ENCODE measurements around the gene PALD1. TPM values are rescaled to one million over a fixed set of nuclear protein-coding genes. Genes with fewer than 3 reads are reported as not detected.

PALD1 gene
- total and polyA plus RNA-seq, 2 experiments from 2014 or later = 11.9 to 58.2 TPM

DNA sequence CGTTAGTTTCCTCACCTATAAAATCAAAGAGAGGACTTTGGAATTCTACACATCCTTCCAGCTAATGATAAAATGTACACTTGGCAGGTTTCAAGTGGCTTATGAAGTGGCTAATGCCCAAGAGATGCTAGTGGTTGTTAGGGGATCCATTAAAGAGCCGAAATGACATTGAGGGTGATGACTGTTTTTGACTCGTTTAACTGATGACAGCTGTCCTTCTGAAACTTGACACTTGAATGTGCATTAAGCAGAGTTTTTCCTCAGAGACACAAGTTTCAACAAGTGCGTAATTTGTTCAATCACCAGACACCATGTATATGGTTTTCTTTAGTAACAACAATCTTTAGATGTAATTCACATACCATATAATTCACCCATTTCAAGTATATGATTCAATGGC, 125.5 kb downstream of the PALD1 start (continued):
- TF ChIP-seq, protein P1, sequence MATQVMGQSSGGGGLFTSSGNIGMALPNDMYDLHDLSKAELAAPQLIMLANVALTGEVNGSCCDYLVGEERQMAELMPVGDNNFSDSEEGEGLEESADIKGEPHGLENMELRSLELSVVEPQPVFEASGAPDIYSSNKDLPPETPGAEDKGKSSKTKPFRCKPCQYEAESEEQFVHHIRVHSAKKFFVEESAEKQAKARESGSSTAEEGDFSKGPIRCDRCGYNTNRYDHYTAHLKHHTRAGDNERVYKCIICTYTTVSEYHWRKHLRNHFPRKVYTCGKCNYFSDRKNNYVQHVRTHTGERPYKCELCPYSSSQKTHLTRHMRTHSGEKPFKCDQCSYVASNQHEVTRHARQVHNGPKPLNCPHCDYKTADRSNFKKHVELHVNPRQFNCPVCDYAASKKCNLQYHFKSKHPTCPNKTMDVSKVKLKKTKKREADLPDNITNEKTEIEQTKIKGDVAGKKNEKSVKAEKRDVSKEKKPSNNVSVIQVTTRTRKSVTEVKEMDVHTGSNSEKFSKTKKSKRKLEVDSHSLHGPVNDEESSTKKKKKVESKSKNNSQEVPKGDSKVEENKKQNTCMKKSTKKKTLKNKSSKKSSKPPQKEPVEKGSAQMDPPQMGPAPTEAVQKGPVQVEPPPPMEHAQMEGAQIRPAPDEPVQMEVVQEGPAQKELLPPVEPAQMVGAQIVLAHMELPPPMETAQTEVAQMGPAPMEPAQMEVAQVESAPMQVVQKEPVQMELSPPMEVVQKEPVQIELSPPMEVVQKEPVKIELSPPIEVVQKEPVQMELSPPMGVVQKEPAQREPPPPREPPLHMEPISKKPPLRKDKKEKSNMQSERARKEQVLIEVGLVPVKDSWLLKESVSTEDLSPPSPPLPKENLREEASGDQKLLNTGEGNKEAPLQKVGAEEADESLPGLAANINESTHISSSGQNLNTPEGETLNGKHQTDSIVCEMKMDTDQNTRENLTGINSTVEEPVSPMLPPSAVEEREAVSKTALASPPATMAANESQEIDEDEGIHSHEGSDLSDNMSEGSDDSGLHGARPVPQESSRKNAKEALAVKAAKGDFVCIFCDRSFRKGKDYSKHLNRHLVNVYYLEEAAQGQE (IDR thresholded peaks at IDR 0.05; ENCODE audit: unreplicated experiment) = no peak
- TF ChIP-seq, protein P2, sequence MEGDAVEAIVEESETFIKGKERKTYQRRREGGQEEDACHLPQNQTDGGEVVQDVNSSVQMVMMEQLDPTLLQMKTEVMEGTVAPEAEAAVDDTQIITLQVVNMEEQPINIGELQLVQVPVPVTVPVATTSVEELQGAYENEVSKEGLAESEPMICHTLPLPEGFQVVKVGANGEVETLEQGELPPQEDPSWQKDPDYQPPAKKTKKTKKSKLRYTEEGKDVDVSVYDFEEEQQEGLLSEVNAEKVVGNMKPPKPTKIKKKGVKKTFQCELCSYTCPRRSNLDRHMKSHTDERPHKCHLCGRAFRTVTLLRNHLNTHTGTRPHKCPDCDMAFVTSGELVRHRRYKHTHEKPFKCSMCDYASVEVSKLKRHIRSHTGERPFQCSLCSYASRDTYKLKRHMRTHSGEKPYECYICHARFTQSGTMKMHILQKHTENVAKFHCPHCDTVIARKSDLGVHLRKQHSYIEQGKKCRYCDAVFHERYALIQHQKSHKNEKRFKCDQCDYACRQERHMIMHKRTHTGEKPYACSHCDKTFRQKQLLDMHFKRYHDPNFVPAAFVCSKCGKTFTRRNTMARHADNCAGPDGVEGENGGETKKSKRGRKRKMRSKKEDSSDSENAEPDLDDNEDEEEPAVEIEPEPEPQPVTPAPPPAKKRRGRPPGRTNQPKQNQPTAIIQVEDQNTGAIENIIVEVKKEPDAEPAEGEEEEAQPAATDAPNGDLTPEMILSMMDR (conservative IDR thresholded peaks at IDR 0.05; ENCODE audit: low read depth in 2 of 2) = no peak
- TF ChIP-seq EZH2 (IDR thresholded peaks at IDR 0.05; ENCODE audit: low read depth, unreplicated experiment) (no peak), NANOG (IDR thresholded peaks at IDR 0.05; ENCODE audit: borderline replicate concordance) (no peak), JUNB (IDR thresholded peaks at IDR 0.05; ENCODE audit: unreplicated experiment) (no peak), EZH2phosphoT487 (IDR thresholded peaks at IDR 0.05; ENCODE audit: unreplicated experiment) (no peak)
- TF ChIP-seq, protein P3, sequence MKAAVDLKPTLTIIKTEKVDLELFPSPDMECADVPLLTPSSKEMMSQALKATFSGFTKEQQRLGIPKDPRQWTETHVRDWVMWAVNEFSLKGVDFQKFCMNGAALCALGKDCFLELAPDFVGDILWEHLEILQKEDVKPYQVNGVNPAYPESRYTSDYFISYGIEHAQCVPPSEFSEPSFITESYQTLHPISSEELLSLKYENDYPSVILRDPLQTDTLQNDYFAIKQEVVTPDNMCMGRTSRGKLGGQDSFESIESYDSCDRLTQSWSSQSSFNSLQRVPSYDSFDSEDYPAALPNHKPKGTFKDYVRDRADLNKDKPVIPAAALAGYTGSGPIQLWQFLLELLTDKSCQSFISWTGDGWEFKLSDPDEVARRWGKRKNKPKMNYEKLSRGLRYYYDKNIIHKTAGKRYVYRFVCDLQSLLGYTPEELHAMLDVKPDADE (IDR thresholded peaks at IDR 0.05) = no peak

DNA sequence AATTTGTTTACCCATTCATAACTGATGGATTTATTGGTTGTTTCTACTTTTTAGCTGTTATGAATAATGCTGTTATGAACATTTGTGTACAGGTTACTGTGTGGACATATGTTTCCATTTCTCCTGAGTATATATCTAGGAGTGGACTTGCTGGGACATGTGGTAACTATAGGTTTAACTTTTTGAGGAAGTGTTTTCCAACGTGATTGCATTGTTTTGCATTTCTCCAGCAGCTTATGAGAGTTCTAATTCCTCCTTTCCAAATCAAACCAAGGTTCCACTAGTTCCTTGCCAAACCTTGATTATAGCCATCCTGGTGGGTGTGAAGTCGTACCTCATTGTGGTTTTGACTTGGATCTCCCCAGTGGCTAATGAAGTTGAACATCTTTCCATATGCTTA, 126.6 kb downstream of the PALD1 start:
- H3K4me1 ChIP-seq (ENCODE audit: insufficient read depth) = no peaks in the 10 kb centered on the region
- peaks cover 3% of the 10 kb centered on the region for H3K27me3 Mint-ChIP-seq (ENCODE audit: insufficient read depth, low read depth, poor library complexity)
- no peak overlapping the region for H3K4me3 ChIP-seq
- H3K4me3 Mint-ChIP-seq = no peak overlapping the region
- H3K36me3 ChIP-seq (ENCODE audit: insufficient read depth) = no peaks in the 10 kb centered on the region
- DNase-seq (ENCODE audit: low spot score) (no peak), ATAC-seq (no peak)
- H3K9me2 ChIP-seq (ENCODE audit: insufficient read depth) = no peaks in the 10 kb centered on the region
- no peaks in the 10 kb centered on the region for H3K36me3 Mint-ChIP-seq (ENCODE audit: low read depth)
- no peaks in the 10 kb centered on the region for H4K20me1 ChIP-seq (replicated peaks; ENCODE audit: insufficient read depth)
- no peak overlapping the region for H3K27ac ChIP-seq (ENCODE audit: low read depth)
- no peaks in the 10 kb centered on the region for H3K27me3 ChIP-seq (ENCODE audit: insufficient read depth)
- no peaks in the 10 kb centered on the region for H3K79me2 ChIP-seq (replicated peaks; ENCODE audit: insufficient read depth)
- H3K4me1 Mint-ChIP-seq = no peaks in the 10 kb centered on the region
- no peak overlapping the region for H3K27ac Mint-ChIP-seq
- H3K4me2 ChIP-seq = no peak overlapping the region
- no peaks in the 10 kb centered on the region for H3F3A ChIP-seq (replicated peaks; ENCODE audit: low read depth)
- no peaks in the 10 kb centered on the region; the same call in 2 of the 3 replicates for H3K9me3 Mint-ChIP-seq
- no peak overlapping the region for H2AFZ ChIP-seq
- no peak for TF ChIP-seq POLR2AphosphoS5 (IDR thresholded peaks at IDR 0.05; ENCODE audit: low read depth)
- TF ChIP-seq, protein P4, sequence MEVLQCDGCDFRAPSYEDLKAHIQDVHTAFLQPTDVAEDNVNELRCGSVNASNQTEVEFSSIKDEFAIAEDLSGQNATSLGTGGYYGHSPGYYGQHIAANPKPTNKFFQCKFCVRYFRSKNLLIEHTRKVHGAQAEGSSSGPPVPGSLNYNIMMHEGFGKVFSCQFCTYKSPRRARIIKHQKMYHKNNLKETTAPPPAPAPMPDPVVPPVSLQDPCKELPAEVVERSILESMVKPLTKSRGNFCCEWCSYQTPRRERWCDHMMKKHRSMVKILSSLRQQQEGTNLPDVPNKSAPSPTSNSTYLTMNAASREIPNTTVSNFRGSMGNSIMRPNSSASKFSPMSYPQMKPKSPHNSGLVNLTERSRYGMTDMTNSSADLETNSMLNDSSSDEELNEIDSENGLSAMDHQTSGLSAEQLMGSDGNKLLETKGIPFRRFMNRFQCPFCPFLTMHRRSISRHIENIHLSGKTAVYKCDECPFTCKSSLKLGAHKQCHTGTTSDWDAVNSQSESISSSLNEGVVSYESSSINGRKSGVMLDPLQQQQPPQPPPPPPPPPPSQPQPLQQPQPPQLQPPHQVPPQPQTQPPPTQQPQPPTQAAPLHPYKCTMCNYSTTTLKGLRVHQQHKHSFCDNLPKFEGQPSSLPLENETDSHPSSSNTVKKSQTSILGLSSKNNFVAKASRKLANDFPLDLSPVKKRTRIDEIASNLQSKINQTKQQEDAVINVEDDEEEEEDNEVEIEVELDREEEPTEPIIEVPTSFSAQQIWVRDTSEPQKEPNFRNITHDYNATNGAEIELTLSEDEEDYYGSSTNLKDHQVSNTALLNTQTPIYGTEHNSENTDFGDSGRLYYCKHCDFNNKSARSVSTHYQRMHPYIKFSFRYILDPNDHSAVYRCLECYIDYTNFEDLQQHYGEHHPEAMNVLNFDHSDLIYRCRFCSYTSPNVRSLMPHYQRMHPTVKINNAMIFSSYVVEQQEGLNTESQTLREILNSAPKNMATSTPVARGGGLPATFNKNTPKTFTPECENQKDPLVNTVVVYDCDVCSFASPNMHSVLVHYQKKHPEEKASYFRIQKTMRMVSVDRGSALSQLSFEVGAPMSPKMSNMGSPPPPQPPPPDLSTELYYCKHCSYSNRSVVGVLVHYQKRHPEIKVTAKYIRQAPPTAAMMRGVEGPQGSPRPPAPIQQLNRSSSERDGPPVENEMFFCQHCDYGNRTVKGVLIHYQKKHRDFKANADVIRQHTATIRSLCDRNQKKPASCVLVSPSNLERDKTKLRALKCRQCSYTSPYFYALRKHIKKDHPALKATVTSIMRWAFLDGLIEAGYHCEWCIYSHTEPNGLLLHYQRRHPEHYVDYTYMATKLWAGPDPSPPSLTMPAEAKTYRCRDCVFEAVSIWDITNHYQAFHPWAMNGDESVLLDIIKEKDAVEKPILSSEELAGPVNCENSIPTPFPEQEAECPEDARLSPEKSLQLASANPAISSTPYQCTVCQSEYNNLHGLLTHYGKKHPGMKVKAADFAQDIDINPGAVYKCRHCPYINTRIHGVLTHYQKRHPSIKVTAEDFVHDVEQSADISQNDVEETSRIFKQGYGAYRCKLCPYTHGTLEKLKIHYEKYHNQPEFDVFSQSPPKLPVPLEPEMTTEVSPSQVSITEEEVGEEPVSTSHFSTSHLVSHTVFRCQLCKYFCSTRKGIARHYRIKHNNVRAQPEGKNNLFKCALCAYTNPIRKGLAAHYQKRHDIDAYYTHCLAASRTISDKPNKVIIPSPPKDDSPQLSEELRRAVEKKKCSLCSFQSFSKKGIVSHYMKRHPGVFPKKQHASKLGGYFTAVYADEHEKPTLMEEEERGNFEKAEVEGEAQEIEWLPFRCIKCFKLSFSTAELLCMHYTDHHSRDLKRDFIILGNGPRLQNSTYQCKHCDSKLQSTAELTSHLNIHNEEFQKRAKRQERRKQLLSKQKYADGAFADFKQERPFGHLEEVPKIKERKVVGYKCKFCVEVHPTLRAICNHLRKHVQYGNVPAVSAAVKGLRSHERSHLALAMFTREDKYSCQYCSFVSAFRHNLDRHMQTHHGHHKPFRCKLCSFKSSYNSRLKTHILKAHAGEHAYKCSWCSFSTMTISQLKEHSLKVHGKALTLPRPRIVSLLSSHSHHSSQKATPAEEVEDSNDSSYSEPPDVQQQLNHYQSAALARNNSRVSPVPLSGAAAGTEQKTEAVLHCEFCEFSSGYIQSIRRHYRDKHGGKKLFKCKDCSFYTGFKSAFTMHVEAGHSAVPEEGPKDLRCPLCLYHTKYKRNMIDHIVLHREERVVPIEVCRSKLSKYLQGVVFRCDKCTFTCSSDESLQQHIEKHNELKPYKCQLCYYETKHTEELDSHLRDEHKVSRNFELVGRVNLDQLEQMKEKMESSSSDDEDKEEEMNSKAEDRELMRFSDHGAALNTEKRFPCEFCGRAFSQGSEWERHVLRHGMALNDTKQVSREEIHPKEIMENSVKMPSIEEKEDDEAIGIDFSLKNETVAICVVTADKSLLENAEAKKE (CRISPR knock-in tag; IDR thresholded peaks at IDR 0.05) = no peak
- no peak for TF ChIP-seq ZNF331 (CRISPR knock-in tag; IDR thresholded peaks at IDR 0.05; ENCODE audit: low read depth)
- no peak for TF ChIP-seq ZNF114 (CRISPR knock-in tag; IDR thresholded peaks at IDR 0.05)
- no peak for TF ChIP-seq CREB1 (CRISPR knock-in tag; IDR thresholded peaks at IDR 0.05; ENCODE audit: low read depth)
- no peak for TF ChIP-seq JUNB (IDR thresholded peaks at IDR 0.05; ENCODE audit: unreplicated experiment)
- no peak for TF ChIP-seq NANOG (IDR thresholded peaks at IDR 0.05; ENCODE audit: borderline replicate concordance)
